Measurements from ENCODE around the gene NGFR. TPM values are rescaled to one million over a fixed set of nuclear protein-coding genes. Genes with fewer than 3 reads are reported as not detected.

Gene NGFR
- total RNA-seq, 1 experiment from 2014 or later, result 11.3 TPM

- Mint-ChIP-seq H3K4me3 (no peak overlapping the region), H3K27ac (no peak overlapping the region), H3K36me3 (no peaks in the 10 kb centered on the region), H3K4me1 (peaks cover 19% of the 10 kb centered on the region), H3K9me3 (no peaks in the 10 kb centered on the region), H3K27me3 (ENCODE audit: low read depth) (no peaks in the 10 kb centered on the region; the same call in 1 of the 2 replicates)
- ChIA-PET CTCF (interaction anchor here (0.6 to 6.2 kb wide), 5 partner anchors 9 to 112 kb away, joined by 3 to 33 read pairs (median 4); no protein-coding TSS in a partner anchor), POLR2A (no interaction called here)
- TF ChIP-seq ZNF532 (CRISPR knock-in tag; IDR thresholded peaks at IDR 0.05; ENCODE audit: borderline replicate concordance), result no peak
- TF ChIP-seq FOXP1 (CRISPR knock-in tag; IDR thresholded peaks at IDR 0.05; ENCODE audit: borderline replicate concordance), result no peak
- no peak for TF ChIP-seq ZNF423 (CRISPR knock-in tag; IDR thresholded peaks at IDR 0.05)
- no peak for TF ChIP-seq TEAD4 (CRISPR knock-in tag; IDR thresholded peaks at IDR 0.05)
- no peak for TF ChIP-seq ATF1 (CRISPR knock-in tag; IDR thresholded peaks at IDR 0.05)
- no peak for TF ChIP-seq CREB1 (CRISPR knock-in tag; IDR thresholded peaks at IDR 0.05)
- no peak for TF ChIP-seq FOXP4 (CRISPR knock-in tag; IDR thresholded peaks at IDR 0.05)
- TF ChIP-seq TEAD1 (CRISPR knock-in tag; IDR thresholded peaks at IDR 0.05), result no peak
- TF ChIP-seq NR1H2 (CRISPR knock-in tag; IDR thresholded peaks at IDR 0.05), result no peak
- no peak for TF ChIP-seq NR3C1 (CRISPR knock-in tag; conservative IDR thresholded peaks at IDR 0.05; ENCODE audit: low read depth)
- TF ChIP-seq ERG (CRISPR knock-in tag; IDR thresholded peaks at IDR 0.05), result no peak
- no peak for TF ChIP-seq E2F1 (CRISPR knock-in tag; IDR thresholded peaks at IDR 0.05)
- no peak for TF ChIP-seq KAT7 (CRISPR knock-in tag; IDR thresholded peaks at IDR 0.05; ENCODE audit: borderline replicate concordance)
- TF ChIP-seq E2F4 (CRISPR knock-in tag; IDR thresholded peaks at IDR 0.05; ENCODE audit: borderline replicate concordance, low read depth), result no peak
- TF ChIP-seq ATF3 (CRISPR knock-in tag; conservative IDR thresholded peaks at IDR 0.05), result no peak
- no peak for TF ChIP-seq AR (CRISPR knock-in tag; IDR thresholded peaks at IDR 0.05)
- TF ChIP-seq ZNF512 (CRISPR knock-in tag; IDR thresholded peaks at IDR 0.05; ENCODE audit: borderline replicate concordance), result no peak
- no peak for TF ChIP-seq JUN (CRISPR knock-in tag; IDR thresholded peaks at IDR 0.05)
- no peak for TF ChIP-seq CTCF (IDR thresholded peaks at IDR 0.05)
- no peak for TF ChIP-seq HMGA2 (CRISPR knock-in tag; IDR thresholded peaks at IDR 0.05)
- DNase-seq (ENCODE audit: low spot score) (no peak), ATAC-seq (no peak)
These were observed 24.7 kb downstream of the NGFR start for GRCh38 chr17:49519781-49520180.

All from WTC11 (cell line).